Ureter (tissue), 1 donor: ENCODE measurements around the gene PDGFD. TPM values are rescaled to one million over a fixed set of nuclear protein-coding genes. Genes with fewer than 3 reads are reported as not detected.

Experiments used
- DNase-seq: peaks from one replicate; pipeline ENCODE4 v3.0.0-alpha.2; 2020; ENCODE audit warnings: low spot score
- total RNA-seq: library from RNA; stranded (reverse); gene quantifications from one replicate; pipeline ENCODE4 v1.2.4, GENCODE V29; 2023
- donor health status: DM: yes; HTN: yes; CAD: no.

Gene PDGFD
- total RNA-seq, result 3.4 TPM

GRCh38 chr11:104164028-104164520 is at the start of gene PDGFD:
Gene PDGFD (minus strand): TSS chr11:104164147.
- DNase-seq, result peak; percentile 49

DNA sequence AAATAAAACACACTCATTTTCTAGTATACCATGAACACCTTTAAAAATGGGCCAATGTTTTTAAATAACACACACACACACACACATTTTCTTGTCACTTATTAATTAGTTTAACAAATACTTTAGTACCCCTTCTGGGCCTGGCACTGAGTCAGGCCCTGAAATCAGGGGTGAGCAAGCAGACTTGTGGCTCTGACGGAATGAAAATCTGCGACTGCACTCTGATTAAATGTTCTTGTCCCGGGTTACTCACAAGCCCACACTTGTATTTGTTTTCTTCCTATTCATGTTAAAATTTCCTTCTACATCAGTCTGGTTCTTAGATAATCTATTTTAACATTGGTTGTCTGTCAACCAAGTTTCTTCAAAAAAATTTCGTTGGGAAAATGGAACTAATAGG is 43.0 kb upstream of the PDGFD start:
- no peak for DNase-seq

- DNase-seq, result no peak
Observed at GRCh38 chr11:104205838-104206237, 41.9 kb upstream of the PDGFD start.

GRCh38 chr11:104200688-104201087 is 36.7 kb upstream of the PDGFD start:
- no peak for DNase-seq

GRCh38 chr11:104199053-104199452 is 35.1 kb upstream of the PDGFD start:
- DNase-seq, result no peak

DNA sequence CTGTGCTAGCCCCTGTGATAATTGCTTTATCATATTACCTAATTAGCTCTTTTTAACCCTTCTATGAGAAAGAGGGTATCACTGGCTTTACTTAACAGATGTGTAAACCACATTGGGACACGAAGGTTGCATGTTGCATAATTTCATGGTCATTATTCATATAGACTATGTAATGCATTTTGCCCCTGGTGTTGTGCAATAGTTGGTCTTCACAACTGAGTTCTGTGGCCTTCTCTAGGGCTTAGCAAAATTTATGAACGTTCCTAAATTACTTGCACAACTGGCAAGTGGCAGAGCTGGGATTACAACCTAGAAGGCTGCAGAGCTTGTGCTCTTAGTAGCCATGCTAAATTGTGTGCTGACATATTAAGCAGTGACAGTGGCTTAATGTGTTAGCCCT is 34.6 kb upstream of the PDGFD start:
- no peak for DNase-seq

DNA sequence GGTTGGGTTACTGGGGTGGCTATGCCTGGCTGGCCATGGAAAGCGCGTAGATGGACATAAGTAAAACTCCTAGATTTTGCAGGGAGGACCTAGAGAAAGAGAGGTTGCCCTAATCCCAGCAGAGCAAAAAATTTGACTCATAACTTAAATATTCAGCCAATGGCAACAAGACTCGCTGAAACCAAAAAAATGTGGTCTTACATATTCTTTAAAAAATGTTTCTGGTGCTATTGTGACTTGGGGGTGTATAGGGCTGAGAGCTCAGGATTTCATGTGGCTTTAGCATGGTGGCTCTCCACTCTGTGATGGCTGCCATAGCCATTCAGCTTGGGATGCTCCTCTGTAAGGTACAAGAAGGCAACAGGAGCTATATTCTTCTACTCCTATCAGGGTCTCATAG is 27.2 kb upstream of the PDGFD start:
- DNase-seq, result no peak

GRCh38 chr11:104183593-104183992 is 19.6 kb upstream of the PDGFD start:
- DNase-seq, result no peak

- no peak for DNase-seq
Observed at GRCh38 chr11:104175769-104176168, 11.8 kb upstream of the PDGFD start.

- DNase-seq, result no peak
Observed at GRCh38 chr11:104169091-104169490, 5.1 kb upstream of the PDGFD start.

GRCh38 chr11:104165014-104165413 is 1.1 kb upstream of the PDGFD start:
- no peak for DNase-seq

DNA sequence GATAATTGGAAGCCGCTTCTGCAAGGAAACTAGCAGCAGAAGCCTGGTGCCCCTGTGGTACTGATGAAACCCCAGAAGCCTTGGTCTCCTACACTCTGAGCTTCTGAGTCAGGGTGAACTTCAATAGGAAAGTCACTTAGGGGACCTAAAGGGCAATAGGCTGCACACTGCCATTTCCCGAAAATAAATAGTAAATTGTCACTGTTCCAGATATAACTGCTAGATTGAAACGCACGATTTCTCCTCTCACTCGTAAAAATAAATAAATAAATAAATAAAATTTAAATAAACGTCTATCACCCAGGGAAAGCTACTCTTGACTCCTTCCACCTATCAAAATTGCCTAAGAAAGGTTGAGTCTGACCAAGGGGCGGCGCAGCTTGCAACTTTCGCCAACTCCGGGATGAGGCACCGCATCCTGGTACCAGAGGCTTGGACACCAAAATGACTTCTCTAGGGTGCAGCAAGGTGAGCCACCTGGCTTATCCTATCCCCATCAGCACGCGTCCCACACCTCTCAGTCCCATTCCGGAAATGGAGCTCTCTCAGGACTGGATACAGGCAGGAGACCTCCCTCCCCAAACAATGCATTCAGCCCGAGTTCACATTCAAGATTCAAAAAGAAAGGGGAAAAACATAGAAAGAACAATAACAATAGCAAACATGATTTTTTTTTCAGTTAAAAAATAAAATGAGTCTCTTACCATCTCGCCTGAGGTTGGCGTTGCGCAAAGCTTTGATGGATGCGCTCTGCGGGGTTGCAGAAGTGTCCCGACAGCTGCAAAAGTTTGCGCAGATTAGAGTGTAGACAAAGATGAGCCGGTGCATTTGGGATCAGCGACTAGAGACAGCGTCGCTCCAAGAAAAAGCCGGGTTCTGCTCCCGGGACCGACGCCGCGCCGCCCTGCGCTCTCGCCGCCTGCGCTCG is 583 bp downstream of the PDGFD start:
- no peak for DNase-seq

GRCh38 chr11:104161751-104162450 is 2.0 kb downstream of the PDGFD start:
- DNase-seq, result no peak

- DNase-seq, result no peak
Observed at GRCh38 chr11:104159356-104159755, 4.6 kb downstream of the PDGFD start.

DNA sequence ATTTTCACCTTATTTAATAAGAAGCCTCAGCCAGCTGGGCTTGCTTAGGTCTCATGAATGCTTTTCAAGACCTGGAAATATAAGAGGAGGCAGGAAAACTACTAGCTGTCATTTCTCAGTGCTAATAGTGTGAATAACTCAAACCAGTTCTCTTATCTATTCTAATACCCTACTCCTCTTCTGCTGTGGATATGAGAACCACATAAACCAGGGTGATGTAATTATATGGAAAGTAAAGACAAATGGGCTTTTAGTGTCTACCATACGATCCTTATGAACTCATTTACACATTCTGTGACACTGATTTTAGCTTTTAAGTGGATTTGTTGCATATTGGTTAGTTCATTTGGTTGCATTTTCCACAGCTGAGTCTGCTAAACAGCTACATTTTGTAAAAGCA is 8.6 kb downstream of the PDGFD start:
- DNase-seq, result no peak

DNA sequence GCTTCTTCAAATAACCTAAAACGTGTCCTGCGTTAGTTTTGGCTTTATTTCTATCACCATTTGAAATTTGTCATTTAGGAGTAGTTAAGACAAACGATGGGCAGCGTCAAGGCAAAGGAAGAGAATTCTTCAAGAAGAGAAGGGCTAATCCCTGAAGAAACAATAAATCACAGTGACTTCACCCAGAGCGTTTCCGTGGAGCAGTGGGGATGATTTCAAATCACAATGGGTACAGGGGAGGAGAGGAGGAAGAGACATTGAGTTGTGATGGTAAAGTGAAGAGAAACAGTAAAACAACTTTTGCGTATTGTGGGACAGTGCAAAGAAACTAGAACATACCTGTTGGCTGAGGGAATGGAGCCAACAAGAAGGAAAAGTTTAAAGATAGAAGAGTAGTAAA is 9.7 kb downstream of the PDGFD start:
- no peak for DNase-seq

GRCh38 chr11:104152941-104153505 is 10.9 kb downstream of the PDGFD start:
- no peak for DNase-seq

GRCh38 chr11:104151404-104152204 is 12.3 kb downstream of the PDGFD start:
- no peak for DNase-seq

DNA sequence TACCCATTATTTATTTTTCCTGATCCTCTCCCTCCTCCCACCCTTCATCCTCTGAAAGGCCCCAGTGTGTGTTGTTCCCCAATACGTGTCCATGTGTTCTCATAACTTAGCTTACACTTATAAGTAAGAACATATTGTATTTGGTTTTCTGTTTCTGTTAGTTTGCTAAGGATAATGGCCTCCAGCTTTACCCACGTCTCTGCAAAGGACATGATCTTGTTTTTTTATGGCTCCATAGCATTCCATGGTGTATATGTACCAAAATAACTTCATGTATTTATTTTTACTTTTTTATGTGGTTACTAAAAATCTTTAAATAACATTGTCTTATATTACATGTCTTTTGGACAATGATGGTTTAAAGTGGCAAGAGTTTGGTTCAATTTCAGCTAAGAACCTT is 15.2 kb downstream of the PDGFD start:
- DNase-seq, result no peak

- DNase-seq, result no peak
Observed at GRCh38 chr11:104148074-104148473, 15.9 kb downstream of the PDGFD start.

GRCh38 chr11:104146943-104147342 is 17.0 kb downstream of the PDGFD start:
- DNase-seq, result no peak

DNA sequence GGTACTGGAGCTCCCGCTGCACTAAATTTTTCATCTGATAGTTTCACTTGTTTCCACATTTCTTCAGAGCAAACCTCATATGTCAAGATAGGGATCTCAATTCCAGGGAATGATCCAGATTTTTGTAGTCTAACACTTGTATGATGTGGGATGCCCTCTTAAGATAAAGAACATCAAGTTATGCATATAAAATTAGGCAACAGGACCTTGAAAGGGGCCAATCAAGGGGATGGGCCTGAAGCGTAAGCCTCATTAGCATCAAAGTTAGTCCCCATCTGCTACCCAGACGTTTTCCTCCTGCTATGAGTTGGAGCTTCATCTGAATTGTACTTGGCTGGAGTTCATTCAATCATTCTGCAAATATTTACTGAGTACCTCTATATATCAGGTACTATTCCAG is 17.5 kb downstream of the PDGFD start:
- no peak for DNase-seq
